Esophagus muscularis mucosa (tissue), 3 donors: ENCODE measurements around the gene ROBO1.

ENCODE experiments used
- CTCF ChIP-seq, 3 experiments: fragments of 200-600 bp in 2 of 3; fragments of 450-650 bp in 1 of 3; sonication (generic) in 2 of 3; IDR thresholded peaks; one replicate each; pipeline ENCODE4 v1.5.1; 2017 to 2019; ENCODE audit warnings: antibody characterized with exemption in 3 of 3, mild to moderate bottlenecking in 2 of 3, moderate library complexity in 1 of 3
- POLR2A ChIP-seq: fragments of 450-650 bp; IDR thresholded peaks from one replicate; pipeline ENCODE4 v1.6.1; 2017; ENCODE audit warnings: antibody characterized with exemption, moderate library complexity, mild to moderate bottlenecking, low read depth

GRCh38 chr3:78742491-78742890 is 1025.3 kb downstream of the ROBO1 start:
- TF ChIP-seq POLR2A (no peak), CTCF (IDR thresholded peaks at IDR 0.05) (no peak)
